NOMO-1 (cell line): ENCODE results near the gene SIX1.

ENCODE experiments used
- DNase-seq, 2 experiments: peaks; one replicate each; lab custom pipeline; 2025; ENCODE audit not compliant: unreplicated experiment in 2 of 2; lab: John Stamatoyannopoulos, UW

SIX1 gene

GRCh38 chr14:60648934-60649874, at the start of gene SIX1:
Gene SIX1, minus strand, starts transcription at chr14:60649477. Its CDS starts 288 bp downstream, at chr14:60649189.
- DNase-seq, result peak; percentile 82 to 83

- DNase-seq, result peak in 1 of 2 experiments; percentile 8
Measured at GRCh38 chr14:60695327-60695726, 46.0 kb upstream of the SIX1 start.

GRCh38 chr14:60691383-60692113, 42.3 kb upstream of the SIX1 start:
- no peak for DNase-seq

- no peak for DNase-seq
Measured at GRCh38 chr14:60686865-60687264, 37.6 kb upstream of the SIX1 start.

- DNase-seq, result no peak
Measured at GRCh38 chr14:60684203-60684602, 34.9 kb upstream of the SIX1 start.

GRCh38 chr14:60681271-60681670, 32.0 kb upstream of the SIX1 start:
- no peak for DNase-seq

- no peak for DNase-seq
Measured at GRCh38 chr14:60680511-60680910, 31.2 kb upstream of the SIX1 start.

GRCh38 chr14:60679566-60680258, 30.4 kb upstream of the SIX1 start:
- no peak for DNase-seq

- DNase-seq, result no peak
Measured at GRCh38 chr14:60677701-60678100, 28.4 kb upstream of the SIX1 start.

GRCh38 chr14:60670989-60671388, 21.7 kb upstream of the SIX1 start:
- DNase-seq, result no peak

- no peak for DNase-seq
Measured at GRCh38 chr14:60668431-60669112, 19.3 kb upstream of the SIX1 start.

GRCh38 chr14:60665177-60665550, 15.9 kb upstream of the SIX1 start:
- no peak for DNase-seq

GRCh38 chr14:60662982-60663381, 13.7 kb upstream of the SIX1 start:
- DNase-seq, result no peak

- DNase-seq, result peak; percentile 54 to 76
Measured at GRCh38 chr14:60661721-60662120, 12.4 kb upstream of the SIX1 start.

GRCh38 chr14:60658909-60659585, 9.8 kb upstream of the SIX1 start:
- no peak for DNase-seq

- DNase-seq, result no peak
Measured at GRCh38 chr14:60658211-60658690, 9.0 kb upstream of the SIX1 start.

GRCh38 chr14:60657456-60658210, 8.4 kb upstream of the SIX1 start:
- no peak for DNase-seq

GRCh38 chr14:60656686-60657455, 7.6 kb upstream of the SIX1 start:
- peak; percentile 42 to 57 for DNase-seq
